Endothelial cell of umbilical vein (primary cell): Measurements from ENCODE around the gene AKAP13. TPM values are rescaled to one million over a fixed set of nuclear protein-coding genes. Genes with fewer than 3 reads are reported as not detected.

ENCODE experiments used
- BruUV-seq: library from RNA; stranded (reverse); fragments of 400-500 nt; replicated peaks from 2 replicates; lab custom pipeline; 2021; lab: Mats Ljungman, UMichigan
- CTCF ChIA-PET: fragments of 300-600, 350-600 bp; sonication (Branson Sonifier 250); formaldehyde crosslinking; loops from one replicate; lab custom pipeline; 2021; ENCODE audit warnings: antibody characterized with exemption, inconsistent platforms; lab: Charles Lee
- POLR2A ChIA-PET: fragments of 300-600, 350-600 bp; sonication (Branson Sonifier 250); formaldehyde crosslinking; loops from one replicate; lab custom pipeline; 2021; ENCODE audit warnings: antibody characterized with exemption, inconsistent platforms; lab: Charles Lee
- DNase-seq: peaks from one replicate; pipeline ENCODE4 v3.0.0-alpha.2; 2011; ENCODE audit warnings: low read depth, low spot score
- FAIRE-seq: peaks from 2 replicates; lab custom pipeline; 2011; peaks lifted over from hg19 to GRCh38; lab: Jason Lieb, UNC
- H2AFZ ChIP-seq: 2 replicates; pipeline ENCODE4 v1.6.0; 2012; ENCODE audit warnings: low read depth, low read length, control low read depth, inconsistent platforms
- H3K27ac ChIP-seq: 2 replicates; pipeline ENCODE4 v1.5.1; 2011; ENCODE audit warnings: low read depth, mild to moderate bottlenecking, control low read depth, low read length, moderate library complexity; ENCODE audit not compliant: insufficient read depth
- H3K27me3 ChIP-seq, 2 experiments: 2 replicates each; pipeline versions ENCODE4 v1.6.0 to v1.6.1; 2011; ENCODE audit warnings: low read length in 2 of 2, mixed read lengths in 1 of 2; ENCODE audit not compliant: control insufficient read depth in 2 of 2, insufficient read depth in 2 of 2
- H3K36me3 ChIP-seq, 2 experiments: 2 replicates in 1 of 2; 3 replicates in 1 of 2; pipeline ENCODE4 v1.5.1; 2011; ENCODE audit warnings: low read length in 2 of 2, mild to moderate bottlenecking in 1 of 2, moderate library complexity in 1 of 2; ENCODE audit not compliant: control insufficient read depth in 2 of 2, insufficient read depth in 2 of 2; ENCODE audit errors: extremely low read depth in 1 of 2
- H3K4me1 ChIP-seq: 3 replicates; pipeline ENCODE4 v1.5.1; 2011; ENCODE audit warnings: mild to moderate bottlenecking, low read length; ENCODE audit not compliant: control insufficient read depth, insufficient read depth; ENCODE audit errors: extremely low read depth
- H3K4me2 ChIP-seq: 2 replicates; pipeline ENCODE4 v1.6.1; 2011; ENCODE audit warnings: low read length, control low read depth, mixed read lengths; ENCODE audit not compliant: insufficient read depth
- H3K4me3 ChIP-seq, 3 experiments: fragments of 200-600 bp in 1 of 3; sonication (generic), shearing (Covaris generic) in 1 of 3; replicated peaks in 1 of 3; 2 replicates each; pipeline ENCODE4 v1.5.1; 2011 to 2016; ENCODE audit warnings: control low read depth in 3 of 3, low read length in 3 of 3, mild to moderate bottlenecking in 2 of 3, inconsistent platforms in 1 of 3, low read depth in 1 of 3, moderate library complexity in 1 of 3; ENCODE audit not compliant: insufficient read depth in 1 of 3
- H3K79me2 ChIP-seq: 2 replicates; pipeline ENCODE4 v1.6.0; 2012; ENCODE audit warnings: low read length, inconsistent platforms; ENCODE audit not compliant: control insufficient read depth, insufficient read depth
- H3K9ac ChIP-seq: replicated peaks from 2 replicates; pipeline ENCODE3; 2011; ENCODE audit warnings: low read length, control low read depth; ENCODE audit not compliant: insufficient read depth; ENCODE audit errors: extremely low read depth
- H3K9me1 ChIP-seq: replicated peaks from 3 replicates; pipeline ENCODE4 v1.6.0; 2011; ENCODE audit warnings: mild to moderate bottlenecking, low read length; ENCODE audit not compliant: control insufficient read depth, insufficient read depth; ENCODE audit errors: extremely low read depth
- H3K9me3 ChIP-seq: replicated peaks from 2 replicates; pipeline ENCODE4 v1.5.1; 2012; ENCODE audit warnings: low read length, inconsistent platforms; ENCODE audit not compliant: control insufficient read depth, insufficient read depth
- H4K20me1 ChIP-seq: replicated peaks from 2 replicates; pipeline ENCODE3; 2011; ENCODE audit warnings: mild to moderate bottlenecking, low read length; ENCODE audit not compliant: control insufficient read depth, insufficient read depth; ENCODE audit errors: extremely low read depth
- EZH2 ChIP-seq: IDR thresholded peaks from 2 replicates; pipeline ENCODE4 v1.6.1; 2012; ENCODE audit warnings: borderline replicate concordance, low read depth, mild to moderate bottlenecking, moderate library complexity, low read length, inconsistent platforms; ENCODE audit not compliant: severe bottlenecking
- FOS ChIP-seq: IDR thresholded peaks from 2 replicates; pipeline ENCODE4 v1.6.1; 2011; ENCODE audit warnings: mild to moderate bottlenecking, low read length, moderate library complexity, borderline replicate concordance; ENCODE audit not compliant: insufficient read depth
- GATA2 ChIP-seq: IDR thresholded peaks from 2 replicates; pipeline ENCODE4 v1.7.0; 2011; ENCODE audit warnings: low read depth, mild to moderate bottlenecking, moderate library complexity, mixed read lengths, low read length; ENCODE audit not compliant: insufficient read length, insufficient read depth
- JUN ChIP-seq: IDR thresholded peaks from 2 replicates; pipeline ENCODE4 v1.6.1; 2011; ENCODE audit warnings: borderline replicate concordance, low read depth; ENCODE audit not compliant: insufficient read length, insufficient read depth
- MYC ChIP-seq: IDR thresholded peaks from one replicate; pipeline ENCODE4 v1.6.1; 2011; ENCODE audit warnings: mild to moderate bottlenecking, low read depth, low read length
- POLR2A ChIP-seq: IDR thresholded peaks from 2 replicates; pipeline ENCODE4 v1.6.1; 2012; ENCODE audit warnings: low read depth, mild to moderate bottlenecking, control low read depth, low read length
- POLR2AphosphoS5 ChIP-seq: IDR thresholded peaks from 2 replicates; pipeline ENCODE4 v1.6.1; 2012; ENCODE audit warnings: low read depth, mild to moderate bottlenecking, control low read depth, low read length, moderate library complexity; ENCODE audit not compliant: insufficient read depth
- dilution Hi-C: fragments of 300-500 bp; cut with MboI; formaldehyde crosslinking; loops from one replicate; pipeline ENCODE4 v1.15.0; 2019; ENCODE audit warnings: low sequenced_read_pairs; ENCODE audit not compliant: extremely low pct_ligation_motif_present
- intact Hi-C: fragments of 100-400 bp; cut with micrococcal nuclease; formaldehyde crosslinking; loops from one replicate; pipeline ENCODE4 v1.10.0; 2022
- polyA plus RNA-seq, 4 experiments: library from polyadenylated mRNA; depleted of rRNA in 3 of 4; stranded (reverse) in 3 of 4; unstranded in 1 of 4; fragments of >200 nt; gene quantifications; 2 replicates each; pipeline versions ENCODE4 v1.2.1 to v1.2.3, GENCODE V29; 2011 to 2012; ENCODE audit warnings: missing spikeins in 1 of 4
- total RNA-seq: library from RNA; stranded (reverse); gene quantifications from 2 replicates; pipeline ENCODE4 v1.2.3, GENCODE V29; 2021
- TF ChIP-seq, protein P1 (sequence below), 2 donors: IDR thresholded peaks; 1 replicate in 1 of 2; 2 replicates in 1 of 2; pipeline ENCODE4 v1.5.1; 2011; ENCODE audit warnings: low read length in 2 of 2, mild to moderate bottlenecking in 2 of 2, moderate library complexity in 2 of 2, control low read depth in 1 of 2, inconsistent platforms in 1 of 2, low read depth in 1 of 2; ENCODE audit not compliant: insufficient read depth in 1 of 2; ENCODE audit errors: extremely low read depth in 1 of 2
- TF ChIP-seq, protein P2 (sequence below): IDR thresholded peaks from 2 replicates; pipeline ENCODE4 v1.6.1; 2011; ENCODE audit not compliant: insufficient read depth, insufficient read length

The AKAP13 gene
- total and polyA plus RNA-seq, 2 donors (not counting 3 experiments of a cell fraction or from before 2014, with no cell fraction given) = 22.8 to 87.8 TPM

DNA sequence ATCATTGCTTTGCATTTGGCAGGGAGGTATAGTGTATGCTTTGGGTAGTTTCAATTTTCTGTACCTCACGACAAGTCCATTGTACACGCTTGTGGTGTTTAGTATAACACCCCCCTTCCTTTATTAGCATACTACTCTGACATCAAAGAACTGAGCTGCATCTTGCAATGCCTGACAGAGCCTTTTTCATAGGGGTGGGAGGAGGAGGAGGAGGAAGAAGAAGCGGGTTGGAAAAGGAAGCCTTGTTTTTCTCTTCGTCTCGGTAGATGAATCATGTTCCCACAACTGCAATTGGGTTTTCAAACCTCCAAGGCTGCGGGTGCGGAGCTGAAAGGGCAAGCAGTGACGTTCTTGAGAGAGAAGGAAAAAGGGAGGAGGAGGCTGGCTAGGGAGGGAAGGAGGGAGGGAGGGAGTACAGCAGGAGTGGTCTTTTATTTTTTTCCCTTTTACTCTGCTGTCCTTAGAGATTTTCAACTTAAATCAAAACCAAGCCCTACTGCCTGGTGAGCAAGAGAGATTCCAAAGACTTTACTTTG, 238.6 kb downstream of the AKAP13 start:
- Histone ChIP-seq H3K9me1 (no peaks in the 10 kb centered on the region), H3K4me2 (peak overlapping the region; percentile 98), H3K4me1 (peaks cover 47% of the 10 kb centered on the region), H3K27me3 (no peaks in the 10 kb centered on the region), H2AFZ (peak overlapping the region; percentile 66), H3K4me3 (peak overlapping the region; percentile 26 to 80 (median 45)), H4K20me1 (no peaks in the 10 kb centered on the region), H3K9me3 (no peaks in the 10 kb centered on the region), H3K27ac (peak overlapping the region; percentile 78), H3K36me3 (no peaks in the 10 kb centered on the region), H3K79me2 (peaks cover 14% of the 10 kb centered on the region), H3K9ac (peak overlapping the region; percentile 92)
- intact Hi-C loops = loop anchor here (1.0 to 5.0 kb wide), 7 partner anchors 10 to 223 kb away; no protein-coding TSS in a partner anchor
- ChIA-PET POLR2A (no interaction called here), CTCF (interaction anchor here (0.7 to 2.2 kb wide), 11 partner anchors 9 to 133 kb away, joined by 3 to 15 read pairs (median 4); no protein-coding TSS in a partner anchor)
- dilution Hi-C loops = no loop called here
- TF ChIP-seq POLR2A (no peak), MYC (no peak), FOS (peak; percentile 65), JUN (peak; percentile 18), EZH2 (no peak), GATA2 (no peak), POLR2AphosphoS5 (no peak)
- TF ChIP-seq, protein P1, sequence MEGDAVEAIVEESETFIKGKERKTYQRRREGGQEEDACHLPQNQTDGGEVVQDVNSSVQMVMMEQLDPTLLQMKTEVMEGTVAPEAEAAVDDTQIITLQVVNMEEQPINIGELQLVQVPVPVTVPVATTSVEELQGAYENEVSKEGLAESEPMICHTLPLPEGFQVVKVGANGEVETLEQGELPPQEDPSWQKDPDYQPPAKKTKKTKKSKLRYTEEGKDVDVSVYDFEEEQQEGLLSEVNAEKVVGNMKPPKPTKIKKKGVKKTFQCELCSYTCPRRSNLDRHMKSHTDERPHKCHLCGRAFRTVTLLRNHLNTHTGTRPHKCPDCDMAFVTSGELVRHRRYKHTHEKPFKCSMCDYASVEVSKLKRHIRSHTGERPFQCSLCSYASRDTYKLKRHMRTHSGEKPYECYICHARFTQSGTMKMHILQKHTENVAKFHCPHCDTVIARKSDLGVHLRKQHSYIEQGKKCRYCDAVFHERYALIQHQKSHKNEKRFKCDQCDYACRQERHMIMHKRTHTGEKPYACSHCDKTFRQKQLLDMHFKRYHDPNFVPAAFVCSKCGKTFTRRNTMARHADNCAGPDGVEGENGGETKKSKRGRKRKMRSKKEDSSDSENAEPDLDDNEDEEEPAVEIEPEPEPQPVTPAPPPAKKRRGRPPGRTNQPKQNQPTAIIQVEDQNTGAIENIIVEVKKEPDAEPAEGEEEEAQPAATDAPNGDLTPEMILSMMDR (IDR thresholded peaks at IDR 0.05; ENCODE audit: extremely low read depth in 1 of 2, insufficient read depth in 1 of 2, low read depth in 1 of 2, low read length in 2 of 2) = no peak
- TF ChIP-seq, protein P2, sequence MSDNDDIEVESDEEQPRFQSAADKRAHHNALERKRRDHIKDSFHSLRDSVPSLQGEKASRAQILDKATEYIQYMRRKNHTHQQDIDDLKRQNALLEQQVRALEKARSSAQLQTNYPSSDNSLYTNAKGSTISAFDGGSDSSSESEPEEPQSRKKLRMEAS = no peak
- FAIRE-seq (peak; percentile 91), DNase-seq (peak; percentile 96)
- BruUV-seq = no TSS peak
